CD4-positive, alpha-beta T cell treated with Interleukin-6 for 4 hours (primary cell): ENCODE results near the gene LGSN.
"Not testable (repeated sequence)": the region's sequence is repeated elsewhere in the genome, so short reads cannot be mapped to it uniquely, and the experiment has no call there.

ENCODE experiments used
- DNase-seq: peaks from one replicate; pipeline ENCODE4 v3.0.0-alpha.2; 2020; ENCODE audit warnings: mixed read lengths

The LGSN gene

DNA sequence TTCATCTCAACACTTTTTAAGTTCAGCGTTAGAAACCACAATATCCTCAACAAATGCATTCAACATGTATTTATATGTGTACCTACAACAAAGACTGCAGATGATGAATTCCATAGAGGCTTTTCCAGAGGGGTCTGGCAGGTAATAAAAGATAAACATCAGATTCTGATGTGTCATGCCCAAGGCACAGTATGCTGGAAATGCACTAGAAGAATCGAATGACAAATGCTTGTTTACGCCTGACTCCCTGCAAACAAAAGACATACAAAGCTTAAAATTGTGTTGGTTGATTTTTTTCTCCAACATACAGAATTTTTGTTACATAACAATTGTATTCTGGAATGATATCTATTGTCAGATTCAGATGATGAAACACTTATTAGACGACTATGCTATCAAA is at the start of gene LGSN:
Gene LGSN, minus strand, starts transcription at position 45 of the 400 bp plus-strand sequence. Its CDS starts 40 bp downstream, at position 5.
- no peak for DNase-seq

GRCh38 chr6:63368347-63368746 is 48.6 kb upstream of the LGSN start:
- no peak for DNase-seq

DNA sequence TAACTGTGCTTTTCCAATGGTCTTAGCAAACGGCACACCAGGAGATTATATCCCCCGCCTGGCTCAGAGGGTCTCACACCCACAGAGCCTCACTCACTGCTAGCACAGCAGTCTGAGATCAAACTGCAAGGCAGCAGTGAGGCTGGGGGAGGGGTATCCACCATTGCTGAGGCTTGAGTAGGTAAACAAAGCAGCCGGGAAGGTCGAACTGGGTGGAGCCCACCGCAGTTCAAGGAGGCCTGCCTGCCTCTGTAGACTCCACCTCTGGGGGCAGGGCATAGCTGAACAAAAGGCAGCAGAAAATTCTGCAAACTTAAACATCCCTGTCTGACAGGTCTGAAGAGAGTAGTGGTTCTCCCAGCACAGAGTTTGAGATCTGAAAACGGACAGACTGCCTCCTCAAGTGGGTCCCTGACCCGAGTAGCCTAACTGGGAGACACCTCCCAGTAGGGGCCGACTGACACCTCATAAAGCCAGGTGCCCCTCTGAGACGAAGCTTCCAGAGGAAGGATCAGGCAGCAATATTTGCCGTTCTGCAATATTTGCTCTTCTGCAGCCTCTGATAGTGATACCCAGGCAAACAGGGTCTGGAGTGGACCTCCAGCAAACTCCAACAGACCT is 42.8 kb upstream of the LGSN start:
- DNase-seq: not testable (repeated sequence)

- DNase-seq: not testable (repeated sequence)
These were observed 37.6 kb upstream of the LGSN start for GRCh38 chr6:63357384-63357783.

DNA sequence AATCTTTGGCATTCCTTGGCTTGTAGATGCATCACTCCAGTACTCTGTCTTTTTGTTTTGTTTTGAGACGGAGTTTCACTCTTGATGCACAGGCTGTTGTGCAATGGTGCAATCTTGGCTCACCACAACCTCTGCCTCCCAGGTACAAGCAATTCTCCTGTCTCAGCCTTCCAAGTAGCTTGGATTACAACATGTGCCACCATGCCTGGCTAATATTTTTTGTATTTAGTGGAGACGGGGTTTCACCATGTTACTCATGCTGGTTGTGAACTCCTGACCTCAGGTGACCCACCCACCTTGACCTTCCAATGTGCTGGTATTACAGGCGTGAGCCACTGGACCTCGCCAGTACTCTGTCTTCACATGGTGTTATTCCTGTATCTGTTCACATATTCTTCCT is 35.8 kb upstream of the LGSN start:
- DNase-seq: no peak

DNA sequence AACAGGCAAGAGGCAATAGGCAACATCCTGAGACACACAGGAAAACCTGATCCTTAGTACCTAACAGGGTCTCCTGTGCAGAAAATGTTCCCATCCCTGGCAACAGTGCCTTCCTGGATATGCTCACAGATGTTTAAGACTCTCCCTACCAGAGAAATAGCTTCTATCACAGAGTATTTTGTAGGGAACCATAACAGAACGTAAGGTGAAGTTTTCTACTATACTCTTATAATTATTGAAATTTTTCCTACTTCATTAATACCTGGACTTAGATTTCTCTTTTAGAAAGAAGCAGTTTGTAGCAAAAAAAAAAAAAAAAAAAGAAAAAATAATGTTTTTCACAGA is 33.5 kb upstream of the LGSN start:
- no peak for DNase-seq

DNA sequence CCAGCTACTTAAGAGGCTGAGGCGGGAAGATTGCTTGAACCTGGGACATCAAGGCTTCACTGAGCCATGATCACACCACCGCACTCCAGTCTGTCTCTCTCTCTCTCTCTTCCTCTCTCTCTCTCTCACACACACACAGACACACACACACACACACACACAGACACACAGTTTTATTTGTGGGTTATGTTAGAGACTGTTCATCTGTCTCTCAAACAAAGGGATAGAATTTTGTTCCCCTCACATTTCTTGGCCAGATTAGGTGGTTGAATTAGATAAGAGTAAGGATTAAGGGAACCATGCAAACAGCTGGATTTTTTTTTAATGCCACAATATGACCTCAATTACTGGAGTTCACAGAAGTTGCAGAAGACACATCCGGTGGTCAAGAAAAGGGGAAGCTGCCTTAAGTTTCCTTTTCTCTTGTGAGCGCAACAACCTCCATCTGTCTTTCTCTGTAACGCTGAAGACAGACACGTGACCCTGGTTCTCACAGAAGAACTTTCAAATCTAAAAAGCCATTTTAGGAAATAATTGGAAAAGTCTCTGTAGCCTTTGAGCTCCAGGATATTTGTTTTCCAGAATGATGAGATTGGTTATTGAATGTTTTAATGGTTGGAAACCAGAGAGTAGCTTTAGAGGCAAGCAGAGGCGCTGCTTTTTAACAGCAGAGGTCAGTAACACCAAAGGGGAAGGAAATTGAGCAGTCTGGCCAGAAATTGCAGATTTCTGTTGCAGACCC is 32.9 kb upstream of the LGSN start:
- no peak for DNase-seq

GRCh38 chr6:63352069-63352543 is 32.3 kb upstream of the LGSN start:
- DNase-seq: no peak

- no peak for DNase-seq
These were observed 29.6 kb upstream of the LGSN start for GRCh38 chr6:63349401-63349800.

DNA sequence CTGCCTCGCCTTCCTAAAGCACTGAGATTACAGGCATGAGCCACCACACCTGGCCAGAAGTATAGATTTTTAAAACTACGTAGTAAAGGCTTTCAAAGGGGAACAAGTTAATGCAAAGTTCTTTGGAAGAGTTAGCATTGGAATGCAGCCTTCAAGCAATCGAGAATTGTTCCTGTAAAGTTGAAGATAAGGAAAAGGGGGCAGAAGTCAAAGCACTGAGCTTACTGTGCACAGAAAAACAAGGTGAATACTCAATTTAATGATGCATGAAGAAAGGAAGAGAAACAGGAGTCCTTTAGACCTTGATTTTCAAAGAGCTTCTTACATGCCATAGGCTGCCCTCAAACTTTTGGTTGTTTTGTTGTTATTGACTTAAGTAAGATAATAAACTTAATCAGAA is 29.1 kb upstream of the LGSN start:
- no peak for DNase-seq

GRCh38 chr6:63347599-63347998 is 27.8 kb upstream of the LGSN start:
- DNase-seq: no peak

- no peak for DNase-seq
These were observed 26.5 kb upstream of the LGSN start for GRCh38 chr6:63346217-63346835.

GRCh38 chr6:63340351-63340750 is 20.6 kb upstream of the LGSN start:
- DNase-seq: no peak

DNA sequence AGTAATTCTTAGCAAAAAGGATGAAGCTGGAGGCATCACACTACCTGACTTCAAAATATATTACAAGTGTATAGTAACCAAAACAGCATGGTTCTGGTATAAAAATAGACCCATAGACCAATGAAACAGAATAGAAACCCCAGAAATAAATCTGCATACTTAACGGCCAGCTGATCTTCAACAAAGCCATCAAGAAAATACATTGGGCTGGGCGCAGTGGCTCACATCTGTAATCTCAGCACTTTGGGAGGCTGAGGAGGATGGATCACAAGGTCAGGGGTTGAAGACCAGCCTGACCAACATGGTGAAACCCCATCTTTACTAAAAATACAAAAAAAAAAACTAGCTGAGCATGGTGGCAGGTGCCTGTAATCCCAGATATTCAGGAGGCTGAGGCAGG is 14.9 kb upstream of the LGSN start:
- not testable (repeated sequence) for DNase-seq

DNA sequence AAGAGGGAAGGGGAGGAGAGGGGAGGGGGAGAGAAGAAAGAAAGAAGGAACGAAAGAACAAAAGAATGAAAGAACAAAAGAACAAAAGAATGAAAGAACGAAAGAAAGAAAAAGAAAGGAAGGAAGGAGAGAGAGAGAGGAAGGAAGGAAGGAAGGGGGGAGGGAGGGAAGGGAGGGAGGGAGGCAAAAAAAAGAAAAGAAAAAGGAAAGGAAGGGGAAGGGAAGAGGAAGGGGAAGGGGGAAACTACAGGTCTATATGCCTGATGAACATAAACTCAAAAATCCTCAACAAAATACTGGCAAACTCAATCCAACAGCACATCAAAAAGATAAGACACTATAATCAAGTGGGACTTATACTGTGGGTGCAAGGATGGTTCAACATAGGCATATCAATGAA is 13.7 kb upstream of the LGSN start:
- DNase-seq: no peak

DNA sequence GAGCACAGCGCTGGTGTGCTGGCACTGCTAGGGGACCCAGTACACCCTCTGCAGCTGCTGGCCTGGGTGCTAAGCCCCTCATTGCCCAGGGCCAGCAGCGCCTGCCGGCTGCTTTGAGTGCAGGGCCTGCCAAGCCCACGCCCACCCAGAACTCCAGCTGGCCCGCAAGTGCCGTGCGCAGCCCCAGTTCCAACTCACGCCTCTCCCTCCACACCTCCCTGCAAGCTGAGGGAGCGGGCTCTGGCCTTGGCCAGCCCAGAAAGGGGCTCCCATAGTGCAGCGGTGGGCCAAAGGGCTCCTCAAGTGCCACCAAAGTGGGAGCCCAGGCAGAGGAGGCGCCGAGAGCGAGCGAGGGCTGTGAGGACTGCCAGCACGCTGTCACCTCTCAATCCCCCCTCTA is 6.8 kb upstream of the LGSN start:
- not testable (repeated sequence) for DNase-seq

DNA sequence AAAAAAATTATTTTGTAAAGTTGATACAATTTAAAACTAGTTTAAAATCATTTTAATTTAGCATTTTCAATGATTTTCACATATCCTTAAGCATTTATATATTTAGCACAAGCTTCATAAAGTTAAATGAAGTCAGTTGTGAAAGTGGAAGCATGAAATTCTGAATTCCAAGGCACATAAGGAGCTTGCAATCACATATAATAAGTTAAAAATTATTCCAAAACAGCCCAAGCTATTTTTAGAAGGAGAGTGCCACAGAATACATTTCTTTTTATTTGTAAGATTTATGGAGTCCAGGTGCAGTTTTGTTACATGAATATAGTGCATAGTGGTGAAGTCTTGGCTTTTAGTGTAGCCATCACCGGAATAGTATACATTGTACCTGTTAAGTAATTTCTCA is 3.2 kb upstream of the LGSN start:
- no peak for DNase-seq

GRCh38 chr6:63321821-63322220 is 2.0 kb upstream of the LGSN start:
- no peak for DNase-seq

DNA sequence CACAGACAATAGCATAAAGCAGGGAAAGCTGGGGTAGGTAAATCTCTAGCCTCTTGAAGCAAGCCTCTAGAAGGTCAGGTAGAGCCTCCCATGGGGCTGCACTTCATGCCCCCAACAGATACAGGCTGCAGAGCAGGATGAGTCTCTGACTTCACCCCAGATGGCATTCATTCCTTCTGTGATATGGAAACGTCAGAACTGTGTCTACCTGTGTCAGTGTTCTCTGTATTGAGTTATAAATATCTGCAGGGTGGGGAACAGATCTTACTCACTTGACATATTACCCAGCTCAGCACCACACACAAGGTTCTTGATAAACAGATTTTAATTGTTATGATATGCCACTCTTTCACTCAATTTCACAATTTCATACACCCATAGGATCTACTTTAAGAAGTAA is 2.1 kb downstream of the LGSN start:
- DNase-seq: no peak

DNA sequence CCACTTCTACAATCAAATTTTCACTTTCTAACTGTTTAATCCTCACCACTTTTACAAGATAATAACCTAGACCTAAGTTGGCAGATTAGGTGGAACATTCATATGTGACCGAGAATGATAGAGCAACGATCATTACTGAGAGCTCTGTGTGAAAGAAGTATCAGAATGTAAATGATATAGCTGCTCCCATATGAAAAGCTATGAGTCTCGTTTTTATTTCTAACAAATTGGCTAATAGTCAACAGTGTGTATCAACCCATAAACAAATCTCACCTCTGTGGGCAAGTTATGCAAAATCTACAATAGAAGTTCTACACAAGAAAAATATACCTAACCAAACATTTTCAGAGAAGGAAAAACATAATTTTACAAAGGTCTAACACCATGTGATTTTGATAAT is 3.7 kb downstream of the LGSN start:
- DNase-seq: no peak

GRCh38 chr6:63313111-63313510 is 6.7 kb downstream of the LGSN start:
- no peak for DNase-seq

DNA sequence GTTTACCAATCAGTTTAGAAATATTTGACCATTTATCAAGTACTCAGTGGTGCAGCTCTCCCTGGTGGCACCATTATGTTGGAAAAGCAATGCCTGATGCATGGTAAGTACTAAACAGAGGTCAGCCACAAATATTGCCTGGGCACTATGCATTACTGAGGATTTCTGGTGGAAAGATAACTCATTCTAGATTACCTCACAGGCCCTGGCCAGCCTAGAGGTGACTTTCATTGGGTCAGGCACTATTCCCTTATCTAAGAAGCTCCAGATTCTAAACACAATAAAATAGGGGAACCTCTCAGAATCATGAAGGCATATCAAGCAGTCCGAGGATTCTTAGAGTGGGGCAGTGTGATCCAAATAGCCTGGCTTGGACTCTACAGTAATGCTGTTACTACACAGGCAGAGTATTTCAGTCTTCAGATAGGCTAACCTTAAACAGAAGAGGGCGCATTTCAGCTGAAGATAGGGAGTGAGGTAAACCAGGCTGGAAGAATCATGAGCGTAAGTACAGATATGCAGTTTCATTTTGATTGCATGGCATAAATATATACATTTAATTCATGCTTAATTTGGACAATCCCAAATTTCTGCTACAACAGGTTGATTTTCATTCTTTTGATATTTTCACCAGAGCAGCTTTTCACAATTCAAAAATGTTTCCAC is 12.1 kb downstream of the LGSN start:
- DNase-seq: no peak

DNA sequence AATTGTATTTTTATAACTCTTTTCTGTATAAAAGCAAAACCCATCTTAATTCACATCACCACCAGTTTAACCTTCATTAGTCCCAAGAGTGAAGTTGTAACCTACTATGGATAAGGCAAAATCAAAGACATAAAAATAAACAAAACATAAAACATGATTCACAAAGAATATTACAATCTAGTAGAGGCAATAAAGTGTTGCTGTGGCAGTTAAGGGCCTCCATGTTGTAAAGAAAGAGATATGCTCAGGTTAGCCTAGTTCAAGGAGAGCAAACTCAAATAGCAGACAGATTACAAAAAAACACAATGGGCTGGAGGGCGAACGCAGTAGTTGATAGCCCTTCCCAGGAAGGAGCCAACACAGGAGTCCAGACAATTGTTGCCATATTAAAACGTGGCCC is 13.4 kb downstream of the LGSN start:
- no peak for DNase-seq

GRCh38 chr6:63305277-63305676 is 14.5 kb downstream of the LGSN start:
- DNase-seq: no peak
